Peyer's patch (tissue), 4 donors: ENCODE measurements around the gene CNTNAP2.

ENCODE experiments used
- CTCF ChIP-seq, 6 experiments: fragments of 450-650 bp in 4 of 6; fragments of 200-600 bp in 2 of 6; sonication (generic) in 1 of 6; IDR thresholded peaks; one replicate each; pipeline ENCODE4 v1.5.1; 2017 to 2019; ENCODE audit warnings: antibody characterized with exemption in 6 of 6, mild to moderate bottlenecking in 3 of 6, moderate library complexity in 1 of 6
- POLR2A ChIP-seq, 2 donors: fragments of 450-650 bp; IDR thresholded peaks; one replicate each; pipeline ENCODE4 v1.5.1; 2017; ENCODE audit warnings: antibody characterized with exemption in 2 of 2, mild to moderate bottlenecking in 2 of 2, moderate library complexity in 2 of 2

- TF ChIP-seq CTCF (IDR thresholded peaks at IDR 0.05): no peak
- TF ChIP-seq POLR2A (IDR thresholded peaks at IDR 0.05): no peak
These were observed 899.4 kb downstream of the CNTNAP2 start for GRCh38 chr7:147015999-147016398.
